HepG2 (cell line): ENCODE results near the gene ZC3H7B. TPM values are rescaled to one million over a fixed set of nuclear protein-coding genes. Genes with fewer than 3 reads are reported as not detected.
A peak's percentile ranks its signal among the peaks of the same experiment; 100 is the strongest.

ENCODE experiments used
- HNF4A ChIP-seq: sonication (generic); formaldehyde crosslinking; IDR thresholded peaks from 2 replicates; pipeline ENCODE4 v1.4.0; 2020; ENCODE audit warnings: missing genetic modification reagents
- HNF4G ChIP-seq, 2 experiments: sonication (generic) in 1 of 2; formaldehyde crosslinking in 1 of 2; IDR thresholded peaks; 2 replicates each; pipeline versions ENCODE4 v1.4.0 to v1.6.1; 2011 to 2020; ENCODE audit warnings: borderline replicate concordance in 2 of 2, low read depth in 2 of 2, mild to moderate bottlenecking in 2 of 2, low read length in 1 of 2, missing genetic modification reagents in 1 of 2, moderate library complexity in 1 of 2
- NR3C1 ChIP-seq: sonication (generic); formaldehyde crosslinking; IDR thresholded peaks from 2 replicates; pipeline ENCODE4 v1.4.0; 2020; ENCODE audit warnings: missing genetic modification reagents
- SALL1 ChIP-seq: sonication (generic); formaldehyde crosslinking; IDR thresholded peaks from 2 replicates; pipeline ENCODE4 v1.8.0; 2022; ENCODE audit warnings: mild to moderate bottlenecking, missing genetic modification reagents
- SMC3 ChIP-seq: IDR thresholded peaks from 2 replicates; pipeline ENCODE4 v1.6.1; 2011; ENCODE audit warnings: low read length, improper control_type of control experiment
- TBP ChIP-seq: sonication (generic); formaldehyde crosslinking; IDR thresholded peaks from 2 replicates; pipeline ENCODE4 v1.5.0; 2020; ENCODE audit warnings: missing genetic modification reagents
- TBX2 ChIP-seq: sonication (generic); formaldehyde crosslinking; IDR thresholded peaks from 2 replicates; pipeline ENCODE4 v1.5.0; 2020; ENCODE audit warnings: missing genetic modification reagents, mild to moderate bottlenecking, borderline replicate concordance
- ZFP82 ChIP-seq: sonication (generic); formaldehyde crosslinking; IDR thresholded peaks from 2 replicates; pipeline ENCODE4 v1.5.1; 2020; ENCODE audit warnings: mild to moderate bottlenecking, missing genetic modification reagents, borderline replicate concordance
- ZNF121 ChIP-seq: sonication (generic); formaldehyde crosslinking; IDR thresholded peaks from 2 replicates; pipeline ENCODE4 v1.5.0; 2020; ENCODE audit warnings: mild to moderate bottlenecking, missing genetic modification reagents
- ZNF235 ChIP-seq: sonication (generic); formaldehyde crosslinking; IDR thresholded peaks from 2 replicates; pipeline ENCODE4 v1.8.1; 2023; ENCODE audit warnings: mild to moderate bottlenecking, missing genetic modification reagents, borderline replicate concordance
- ZNF382 ChIP-seq: sonication (generic); formaldehyde crosslinking; IDR thresholded peaks from 2 replicates; pipeline ENCODE4 v1.5.0; 2020; ENCODE audit warnings: missing genetic modification reagents, mild to moderate bottlenecking, borderline replicate concordance
- ZNF549 ChIP-seq: sonication (generic); formaldehyde crosslinking; IDR thresholded peaks from 2 replicates; pipeline ENCODE4 v1.5.0; 2020; ENCODE audit warnings: missing genetic modification reagents
- ZNF703 ChIP-seq: sonication (generic); formaldehyde crosslinking; IDR thresholded peaks from 2 replicates; pipeline ENCODE4 v1.5.1; 2020; ENCODE audit warnings: missing genetic modification reagents, mild to moderate bottlenecking, moderate library complexity, borderline replicate concordance
- ZNF75D ChIP-seq: sonication (generic); formaldehyde crosslinking; IDR thresholded peaks from 2 replicates; pipeline ENCODE4 v1.8.1; 2023; ENCODE audit warnings: missing genetic modification reagents, mild to moderate bottlenecking, borderline replicate concordance
- polyA plus RNA-seq, 8 experiments: library from polyadenylated mRNA; depleted of rRNA in 3 of 8; stranded (reverse) in 7 of 8; unstranded in 1 of 8; fragments of >200 nt; fragmentation: Illumina TruSeq in 4 of 8; extraction: Trizol in 4 of 8; gene quantifications; 2 replicates each; pipeline versions ENCODE4 v1.2.1 to v1.2.3, GENCODE V29; 2011 to 2016; ENCODE audit warnings: low read depth in 4 of 8, missing spikeins in 1 of 8, mixed read lengths in 1 of 8; ENCODE audit not compliant: insufficient read depth in 1 of 8
- total RNA-seq, 5 experiments: library from RNA; depleted of rRNA; stranded (reverse); fragments of >200 nt; fragmentation: Illumina TruSeq; extraction: Trizol; gene quantifications; 2 replicates each; pipeline ENCODE4 v1.2.3, GENCODE V29; 2016; ENCODE audit warnings: low read depth in 1 of 5
- TF ChIP-seq, protein P1 (sequence below): sonication (generic); formaldehyde crosslinking; IDR thresholded peaks from 2 replicates; pipeline ENCODE4 v1.4.0; 2020; ENCODE audit warnings: missing genetic modification reagents
- TF ChIP-seq, protein P2 (sequence below): sonication (generic); formaldehyde crosslinking; IDR thresholded peaks from 2 replicates; pipeline ENCODE4 v1.4.0; 2020; ENCODE audit warnings: missing genetic modification reagents, borderline replicate concordance
- TF ChIP-seq, protein P3 (sequence below): sonication (generic); formaldehyde crosslinking; conservative IDR thresholded peaks from 2 replicates; pipeline ENCODE4 v1.4.0; 2020; ENCODE audit warnings: missing genetic modification reagents
- TF ChIP-seq, protein P4 (sequence below): sonication (generic); formaldehyde crosslinking; IDR thresholded peaks from 2 replicates; pipeline ENCODE4 v1.9.0; 2022; ENCODE audit warnings: missing genetic modification reagents, mild to moderate bottlenecking, borderline replicate concordance

Gene ZC3H7B
- total and polyA plus RNA-seq, 2 of the 13 experiments (the other 11 are each of a cell fraction or from before 2014, with no cell fraction given), result 26.4 to 37.2 TPM

DNA sequence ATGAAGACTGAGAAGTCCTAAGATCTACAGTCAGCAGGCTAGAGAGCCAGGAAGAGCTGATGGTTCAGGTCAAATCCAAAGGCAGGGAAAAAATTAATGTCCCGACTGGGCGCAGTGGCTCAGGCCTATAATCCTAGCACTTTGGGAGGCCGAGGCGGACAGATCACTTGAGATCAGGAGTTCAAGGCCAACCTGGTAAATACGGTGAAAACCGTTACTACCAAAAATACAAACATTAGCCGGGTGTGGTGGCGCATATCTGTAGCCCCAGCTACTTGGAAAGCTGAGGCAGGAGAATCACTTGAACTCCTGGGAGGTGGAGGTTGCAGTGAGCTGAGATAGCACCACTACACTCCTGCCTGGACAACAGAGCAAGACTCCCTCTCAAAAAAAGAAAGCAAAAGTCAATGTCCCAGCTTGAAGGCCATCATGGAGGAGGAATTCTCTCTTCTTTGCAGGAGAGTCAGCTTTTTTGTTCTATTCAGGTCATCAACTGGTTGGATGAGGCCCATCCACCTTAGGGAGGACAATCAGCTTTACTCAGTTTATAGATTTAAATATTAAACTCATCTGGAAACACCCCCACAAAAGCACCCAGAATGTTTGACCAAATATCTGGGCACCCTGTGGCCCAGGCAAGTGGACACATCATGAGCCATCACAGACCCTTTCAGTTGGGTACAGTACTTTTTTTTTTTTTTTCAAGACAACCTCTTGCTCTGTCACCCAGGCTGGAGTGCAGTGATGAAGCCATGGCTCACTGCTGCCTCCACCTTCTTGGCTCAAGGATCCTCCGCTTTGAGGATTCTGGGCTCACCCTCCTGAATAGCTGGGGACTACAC is 4.3 kb upstream of the ZC3H7B start (continued):
- no peak for TF ChIP-seq TBX2 (CRISPR knock-in tag)
- TF ChIP-seq TBP (CRISPR knock-in tag), result no peak
- TF ChIP-seq ZNF75D, result no peak
- TF ChIP-seq, protein P1, sequence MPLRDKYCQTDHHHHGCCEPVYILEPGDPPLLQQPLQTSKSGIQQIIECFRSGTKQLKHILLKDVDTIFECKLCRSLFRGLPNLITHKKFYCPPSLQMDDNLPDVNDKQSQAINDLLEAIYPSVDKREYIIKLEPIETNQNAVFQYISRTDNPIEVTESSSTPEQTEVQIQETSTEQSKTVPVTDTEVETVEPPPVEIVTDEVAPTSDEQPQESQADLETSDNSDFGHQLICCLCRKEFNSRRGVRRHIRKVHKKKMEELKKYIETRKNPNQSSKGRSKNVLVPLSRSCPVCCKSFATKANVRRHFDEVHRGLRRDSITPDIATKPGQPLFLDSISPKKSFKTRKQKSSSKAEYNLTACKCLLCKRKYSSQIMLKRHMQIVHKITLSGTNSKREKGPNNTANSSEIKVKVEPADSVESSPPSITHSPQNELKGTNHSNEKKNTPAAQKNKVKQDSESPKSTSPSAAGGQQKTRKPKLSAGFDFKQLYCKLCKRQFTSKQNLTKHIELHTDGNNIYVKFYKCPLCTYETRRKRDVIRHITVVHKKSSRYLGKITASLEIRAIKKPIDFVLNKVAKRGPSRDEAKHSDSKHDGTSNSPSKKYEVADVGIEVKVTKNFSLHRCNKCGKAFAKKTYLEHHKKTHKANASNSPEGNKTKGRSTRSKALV (CRISPR knock-in tag), result no peak
- no peak for TF ChIP-seq ZNF703 (CRISPR knock-in tag)
- TF ChIP-seq HNF4A (CRISPR knock-in tag), result peak; percentile 62
- TF ChIP-seq ZNF121 (CRISPR knock-in tag), result peak; percentile 95
- TF ChIP-seq HNF4G (IDR thresholded peaks at IDR 0.05; ENCODE audit: borderline replicate concordance, low read depth, low read length), result no peak
- TF ChIP-seq HNF4G (CRISPR knock-in tag; IDR thresholded peaks at IDR 0.05; ENCODE audit: borderline replicate concordance, low read depth), result no peak
- TF ChIP-seq, protein P2, sequence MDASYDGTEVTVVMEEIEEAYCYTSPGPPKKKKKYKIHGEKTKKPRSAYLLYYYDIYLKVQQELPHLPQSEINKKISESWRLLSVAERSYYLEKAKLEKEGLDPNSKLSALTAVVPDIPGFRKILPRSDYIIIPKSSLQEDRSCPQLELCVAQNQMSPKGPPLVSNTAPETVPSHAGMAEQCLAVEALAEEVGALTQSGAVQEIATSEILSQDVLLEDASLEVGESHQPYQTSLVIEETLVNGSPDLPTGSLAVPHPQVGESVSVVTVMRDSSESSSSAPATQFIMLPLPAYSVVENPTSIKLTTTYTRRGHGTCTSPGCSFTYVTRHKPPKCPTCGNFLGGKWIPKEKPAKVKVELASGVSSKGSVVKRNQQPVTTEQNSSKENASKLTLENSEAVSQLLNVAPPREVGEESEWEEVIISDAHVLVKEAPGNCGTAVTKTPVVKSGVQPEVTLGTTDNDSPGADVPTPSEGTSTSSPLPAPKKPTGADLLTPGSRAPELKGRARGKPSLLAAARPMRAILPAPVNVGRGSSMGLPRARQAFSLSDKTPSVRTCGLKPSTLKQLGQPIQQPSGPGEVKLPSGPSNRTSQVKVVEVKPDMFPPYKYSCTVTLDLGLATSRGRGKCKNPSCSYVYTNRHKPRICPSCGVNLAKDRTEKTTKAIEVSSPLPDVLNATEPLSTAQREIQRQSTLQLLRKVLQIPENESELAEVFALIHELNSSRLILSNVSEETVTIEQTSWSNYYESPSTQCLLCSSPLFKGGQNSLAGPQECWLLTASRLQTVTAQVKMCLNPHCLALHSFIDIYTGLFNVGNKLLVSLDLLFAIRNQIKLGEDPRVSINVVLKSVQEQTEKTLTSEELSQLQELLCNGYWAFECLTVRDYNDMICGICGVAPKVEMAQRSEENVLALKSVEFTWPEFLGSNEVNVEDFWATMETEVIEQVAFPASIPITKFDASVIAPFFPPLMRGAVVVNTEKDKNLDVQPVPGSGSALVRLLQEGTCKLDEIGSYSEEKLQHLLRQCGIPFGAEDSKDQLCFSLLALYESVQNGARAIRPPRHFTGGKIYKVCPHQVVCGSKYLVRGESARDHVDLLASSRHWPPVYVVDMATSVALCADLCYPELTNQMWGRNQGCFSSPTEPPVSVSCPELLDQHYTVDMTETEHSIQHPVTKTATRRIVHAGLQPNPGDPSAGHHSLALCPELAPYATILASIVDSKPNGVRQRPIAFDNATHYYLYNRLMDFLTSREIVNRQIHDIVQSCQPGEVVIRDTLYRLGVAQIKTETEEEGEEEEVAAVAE (CRISPR knock-in tag), result no peak
- TF ChIP-seq SMC3, result no peak
- TF ChIP-seq ZNF549 (CRISPR knock-in tag), result no peak
- TF ChIP-seq ZFP82 (CRISPR knock-in tag), result no peak
- no peak for TF ChIP-seq ZNF235 (CRISPR knock-in tag)
- 0 out of 2 replicates have a peak, but pooled peaks have one; percentile 26 for TF ChIP-seq SALL1 (CRISPR knock-in tag)
- TF ChIP-seq, protein P3, sequence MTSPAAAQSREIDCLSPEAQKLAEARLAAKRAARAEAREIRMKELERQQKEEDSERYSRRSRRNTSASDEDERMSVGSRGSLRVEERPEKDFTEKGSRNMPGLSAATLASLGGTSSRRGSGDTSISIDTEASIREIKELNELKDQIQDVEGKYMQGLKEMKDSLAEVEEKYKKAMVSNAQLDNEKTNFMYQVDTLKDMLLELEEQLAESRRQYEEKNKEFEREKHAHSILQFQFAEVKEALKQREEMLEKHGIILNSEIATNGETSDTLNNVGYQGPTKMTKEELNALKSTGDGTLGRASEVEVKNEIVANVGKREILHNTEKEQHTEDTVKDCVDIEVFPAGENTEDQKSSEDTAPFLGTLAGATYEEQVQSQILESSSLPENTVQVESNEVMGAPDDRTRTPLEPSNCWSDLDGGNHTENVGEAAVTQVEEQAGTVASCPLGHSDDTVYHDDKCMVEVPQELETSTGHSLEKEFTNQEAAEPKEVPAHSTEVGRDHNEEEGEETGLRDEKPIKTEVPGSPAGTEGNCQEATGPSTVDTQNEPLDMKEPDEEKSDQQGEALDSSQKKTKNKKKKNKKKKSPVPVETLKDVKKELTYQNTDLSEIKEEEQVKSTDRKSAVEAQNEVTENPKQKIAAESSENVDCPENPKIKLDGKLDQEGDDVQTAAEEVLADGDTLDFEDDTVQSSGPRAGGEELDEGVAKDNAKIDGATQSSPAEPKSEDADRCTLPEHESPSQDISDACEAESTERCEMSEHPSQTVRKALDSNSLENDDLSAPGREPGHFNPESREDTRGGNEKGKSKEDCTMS (CRISPR knock-in tag), result no peak
- no peak for TF ChIP-seq NR3C1
- TF ChIP-seq ZNF382 (CRISPR knock-in tag), result no peak
- TF ChIP-seq, protein P4, sequence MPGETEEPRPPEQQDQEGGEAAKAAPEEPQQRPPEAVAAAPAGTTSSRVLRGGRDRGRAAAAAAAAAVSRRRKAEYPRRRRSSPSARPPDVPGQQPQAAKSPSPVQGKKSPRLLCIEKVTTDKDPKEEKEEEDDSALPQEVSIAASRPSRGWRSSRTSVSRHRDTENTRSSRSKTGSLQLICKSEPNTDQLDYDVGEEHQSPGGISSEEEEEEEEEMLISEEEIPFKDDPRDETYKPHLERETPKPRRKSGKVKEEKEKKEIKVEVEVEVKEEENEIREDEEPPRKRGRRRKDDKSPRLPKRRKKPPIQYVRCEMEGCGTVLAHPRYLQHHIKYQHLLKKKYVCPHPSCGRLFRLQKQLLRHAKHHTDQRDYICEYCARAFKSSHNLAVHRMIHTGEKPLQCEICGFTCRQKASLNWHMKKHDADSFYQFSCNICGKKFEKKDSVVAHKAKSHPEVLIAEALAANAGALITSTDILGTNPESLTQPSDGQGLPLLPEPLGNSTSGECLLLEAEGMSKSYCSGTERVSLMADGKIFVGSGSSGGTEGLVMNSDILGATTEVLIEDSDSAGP (CRISPR knock-in tag), result no peak
- TF ChIP-seq, all 625 proteins: peak for 17
